GM18517 (cell line): Measurements from ENCODE around the gene PAPOLG.
A peak's percentile ranks its signal among the peaks of the same experiment; 100 is the strongest.
"Not testable (repeated sequence)": the region's sequence is repeated elsewhere in the genome, so short reads cannot be mapped to it uniquely, and the experiment has no call there.

Experiments used
- ATAC-seq: cut with Tn5 transposase; IDR thresholded peaks from one replicate; pipeline ENCODE4 v1.9.1; 2021; ENCODE audit warnings: mild to moderate bottlenecking, moderate library complexity; ENCODE audit not compliant: unreplicated experiment

Gene PAPOLG

DNA sequence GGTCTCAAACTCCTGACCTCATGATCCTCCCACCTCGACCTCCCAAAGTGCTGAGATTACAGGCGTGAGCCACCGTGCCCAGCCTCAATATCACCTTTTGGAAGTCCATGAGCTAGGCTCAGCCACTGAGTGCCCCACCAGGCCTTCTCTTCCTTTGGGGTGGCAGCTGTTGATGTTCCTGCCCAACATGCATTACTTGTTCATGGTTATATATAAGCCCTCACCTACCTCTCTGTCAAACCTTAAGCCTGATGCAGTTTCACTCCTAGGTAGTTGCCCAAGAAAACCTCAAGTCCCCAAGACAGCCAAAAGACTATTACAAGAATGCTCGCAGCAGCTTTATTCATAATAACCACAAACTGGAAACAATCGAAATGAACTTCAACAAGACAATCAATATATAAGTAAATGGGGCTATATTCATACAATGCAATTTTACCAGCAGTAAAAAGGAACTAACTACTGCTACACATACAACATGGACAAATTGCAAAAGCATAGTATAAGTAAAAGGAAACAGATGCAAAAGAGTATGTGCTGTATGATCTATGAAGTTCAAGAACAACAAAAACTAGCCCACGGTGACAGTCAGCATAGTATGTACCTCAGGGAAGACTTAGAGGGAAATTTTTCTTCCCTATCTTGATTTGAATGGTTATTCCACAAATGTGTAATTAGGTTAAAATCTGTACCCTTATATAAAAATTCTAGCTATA, 65.7 kb downstream of the PAPOLG start:
- ATAC-seq = no peak

DNA sequence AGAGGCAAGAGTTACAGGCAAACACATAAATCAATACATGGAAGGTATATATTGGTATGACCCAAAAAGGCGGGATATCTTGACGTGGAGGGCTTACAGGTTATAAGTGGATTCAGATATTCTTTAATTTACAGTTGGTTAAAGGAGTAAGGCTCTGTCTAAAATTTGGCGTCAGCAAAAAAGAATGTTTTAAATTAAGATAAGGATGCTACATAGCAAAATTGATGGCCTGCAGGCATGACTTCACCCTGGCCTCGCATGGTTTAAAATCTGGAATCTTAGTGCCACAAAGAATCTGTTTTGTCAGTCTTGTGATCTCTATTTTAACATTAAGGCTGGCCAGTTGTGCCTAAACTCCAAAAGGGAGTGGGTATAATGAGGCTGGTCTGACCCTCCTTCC, 66.9 kb downstream of the PAPOLG start:
- ATAC-seq = no peak

DNA sequence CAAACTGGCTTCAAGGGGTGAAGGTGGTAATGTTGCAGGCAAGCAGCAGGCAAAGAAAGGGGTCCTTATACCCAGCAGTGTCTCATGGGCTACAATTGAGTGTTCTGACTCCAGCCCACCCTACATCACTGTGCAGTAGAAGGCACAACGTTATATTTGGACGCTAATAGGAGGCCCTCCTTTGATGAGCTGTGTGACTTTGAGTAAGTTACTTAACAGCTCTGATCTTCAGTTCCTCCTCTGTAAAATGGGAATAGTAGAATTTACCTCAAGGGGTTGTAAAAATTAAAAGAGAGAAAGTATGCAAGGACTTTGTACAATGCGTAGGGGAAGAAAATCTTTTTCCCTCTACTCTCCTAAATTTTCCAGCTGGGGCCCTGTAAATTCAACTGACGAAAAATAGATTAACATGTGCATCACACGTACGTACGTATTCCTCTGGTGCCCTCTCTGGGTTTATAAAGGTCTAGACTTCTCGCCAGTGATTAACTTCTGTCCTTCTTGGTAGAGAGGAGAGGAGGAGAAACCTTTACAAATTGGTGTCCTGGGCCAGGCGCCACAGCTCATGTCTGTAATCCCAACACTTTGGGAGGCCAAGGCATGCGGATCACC, 67.7 kb downstream of the PAPOLG start:
- no peak for ATAC-seq

DNA sequence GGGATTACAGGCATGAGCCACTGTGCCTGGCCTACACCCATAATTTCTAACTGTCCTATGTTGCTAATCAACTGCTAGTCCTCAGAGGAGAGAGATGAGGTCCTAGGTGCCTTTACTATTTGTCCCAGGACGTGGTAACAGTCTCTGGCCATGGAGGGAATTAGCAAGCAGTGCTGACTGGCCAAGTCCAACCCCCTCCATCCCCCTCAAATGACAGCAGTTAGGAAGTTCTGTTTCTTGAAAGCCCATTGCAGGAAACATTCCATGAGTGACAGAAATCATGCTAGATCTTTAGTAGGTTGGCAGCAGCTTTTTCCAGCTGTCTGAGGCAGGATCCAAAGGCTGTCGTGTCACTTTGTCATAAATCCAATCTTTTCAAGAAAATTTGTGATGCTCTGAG, 69.6 kb downstream of the PAPOLG start:
- ATAC-seq = no peak

DNA sequence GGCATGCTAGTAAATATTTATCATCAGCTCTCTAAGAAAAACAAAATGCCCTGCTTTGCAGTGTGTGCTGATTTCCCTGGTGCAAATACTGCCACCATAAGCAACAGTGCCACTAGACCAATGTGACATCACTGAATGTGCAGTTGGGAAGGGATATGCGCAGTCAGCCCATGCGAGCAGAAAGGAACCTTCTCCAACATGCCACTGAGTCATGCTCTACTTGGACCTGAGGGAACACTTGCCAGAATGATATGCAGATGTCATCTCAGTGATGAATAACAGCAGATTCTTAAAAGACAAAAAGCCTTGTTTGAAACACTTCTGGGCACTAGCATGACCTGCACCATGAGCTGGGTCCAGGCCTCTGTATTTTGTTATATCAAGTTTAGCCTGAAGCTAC, 70.0 kb downstream of the PAPOLG start:
- no peak for ATAC-seq

DNA sequence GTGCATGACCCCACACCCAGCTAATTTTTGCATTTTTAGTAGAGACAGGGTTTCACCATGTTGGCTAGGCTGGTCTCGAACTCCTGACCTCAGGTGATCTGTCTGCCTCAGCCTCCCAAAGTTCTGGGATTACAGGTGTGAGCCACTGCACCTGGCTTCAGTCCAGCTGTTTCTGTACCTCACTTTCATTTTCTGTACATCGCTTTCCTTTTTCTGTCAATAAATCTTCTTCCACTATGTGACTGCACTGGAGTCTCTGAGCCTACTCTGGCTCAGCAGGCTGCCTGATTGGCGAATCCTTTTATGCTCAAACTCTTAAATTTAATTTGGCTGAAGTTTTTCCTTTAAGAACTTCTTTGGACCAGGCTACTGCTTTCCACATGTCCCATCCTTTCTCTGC, 70.8 kb downstream of the PAPOLG start:
- ATAC-seq = not testable (repeated sequence)

DNA sequence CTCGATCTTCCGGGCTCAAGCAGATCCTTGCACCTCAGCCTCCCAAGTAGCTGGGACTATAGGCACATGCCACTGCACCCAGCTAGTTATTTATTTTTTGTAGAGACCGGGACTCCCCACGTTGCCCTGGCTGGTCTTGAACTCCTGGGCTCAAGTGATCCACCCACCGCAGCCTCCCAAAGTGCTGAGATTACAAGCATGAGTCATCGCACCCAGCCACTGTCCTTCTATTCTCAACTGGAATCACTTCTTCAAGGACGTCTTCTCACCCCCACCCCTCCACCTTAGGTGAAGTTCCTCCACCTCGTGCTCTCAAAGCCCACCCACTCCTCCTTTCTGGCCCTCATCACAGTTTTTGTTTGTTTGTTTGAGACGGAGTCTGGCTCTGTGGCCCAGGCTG, 71.3 kb downstream of the PAPOLG start:
- ATAC-seq = no peak

DNA sequence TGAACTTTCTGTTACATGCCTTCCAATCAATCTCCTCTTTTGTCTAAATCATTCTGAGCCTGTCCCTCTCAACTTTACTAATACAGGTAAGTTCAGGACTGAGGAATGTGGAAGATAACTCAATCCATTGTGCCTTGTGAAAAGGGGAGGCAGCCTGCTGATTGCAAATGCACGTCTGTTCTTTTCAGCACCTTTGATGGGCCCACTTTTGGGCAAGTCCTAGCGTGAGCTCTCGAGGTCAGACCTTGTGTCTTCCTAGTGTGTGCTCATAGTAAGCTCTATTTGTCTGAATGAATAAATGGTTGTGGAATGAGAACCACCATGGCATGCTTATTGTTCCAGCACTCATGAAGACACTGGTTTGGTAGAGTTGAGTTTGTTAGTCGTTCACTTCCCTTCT, 74.9 kb downstream of the PAPOLG start:
- no peak for ATAC-seq

DNA sequence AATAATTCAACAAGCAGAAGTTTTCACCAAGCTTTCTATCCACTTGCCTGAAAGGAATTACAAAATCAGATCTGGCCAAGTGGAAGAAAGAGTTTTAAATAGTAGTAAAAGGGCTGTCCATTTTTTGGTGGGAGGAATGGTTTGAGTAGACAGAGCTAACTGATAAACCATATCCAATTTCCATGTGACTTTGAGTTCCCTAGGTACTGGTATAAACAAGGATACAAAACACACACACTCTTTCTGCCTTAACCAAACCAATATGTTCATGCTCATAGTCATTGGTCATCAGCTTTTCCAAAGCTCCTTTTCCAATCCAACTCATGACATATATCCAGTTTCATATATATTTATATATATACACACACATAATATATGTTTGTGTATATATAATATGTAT, 75.9 kb downstream of the PAPOLG start:
- ATAC-seq = no peak

DNA sequence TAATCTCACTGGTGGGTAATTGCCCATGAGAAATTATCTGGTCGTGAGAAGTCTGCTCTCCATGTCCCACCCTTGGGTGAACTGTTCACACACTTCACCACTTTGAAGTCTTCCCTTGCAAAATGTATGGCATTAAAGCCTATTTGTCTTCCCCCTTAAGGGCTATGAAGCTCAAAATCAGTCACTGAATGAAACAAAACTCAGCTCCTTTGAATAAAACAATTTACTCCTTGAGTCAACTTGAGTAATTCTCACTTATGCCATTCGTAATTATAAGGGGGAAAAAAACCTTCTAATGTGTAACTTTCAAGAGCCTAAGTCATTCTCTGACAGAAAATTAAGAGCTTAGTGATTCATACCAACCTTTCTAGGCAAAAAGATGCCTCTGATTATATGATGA, 76.6 kb downstream of the PAPOLG start:
- ATAC-seq = no peak

DNA sequence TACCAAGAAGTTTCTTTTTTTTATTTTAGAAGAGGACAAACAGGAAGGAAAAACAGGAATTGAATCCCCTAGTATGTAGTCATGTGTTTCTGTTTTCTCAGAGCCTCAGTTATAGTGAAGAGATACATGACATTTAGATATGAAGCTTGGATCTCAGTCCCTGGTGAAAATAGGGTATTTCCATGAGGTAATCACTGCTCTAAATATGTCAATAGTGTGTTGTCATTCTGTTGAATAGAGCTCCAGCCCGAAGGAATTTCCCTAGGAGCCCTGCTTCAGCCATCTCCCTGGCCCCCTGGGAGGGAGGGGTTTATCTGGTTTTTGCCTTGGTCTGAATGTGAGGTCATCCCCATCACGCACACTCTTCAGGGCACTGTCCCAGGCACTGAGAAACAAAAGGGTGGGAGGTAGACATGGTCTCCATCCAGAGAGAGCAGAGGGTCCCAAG, 78.2 kb downstream of the PAPOLG start:
- ATAC-seq = peak; percentile 56

DNA sequence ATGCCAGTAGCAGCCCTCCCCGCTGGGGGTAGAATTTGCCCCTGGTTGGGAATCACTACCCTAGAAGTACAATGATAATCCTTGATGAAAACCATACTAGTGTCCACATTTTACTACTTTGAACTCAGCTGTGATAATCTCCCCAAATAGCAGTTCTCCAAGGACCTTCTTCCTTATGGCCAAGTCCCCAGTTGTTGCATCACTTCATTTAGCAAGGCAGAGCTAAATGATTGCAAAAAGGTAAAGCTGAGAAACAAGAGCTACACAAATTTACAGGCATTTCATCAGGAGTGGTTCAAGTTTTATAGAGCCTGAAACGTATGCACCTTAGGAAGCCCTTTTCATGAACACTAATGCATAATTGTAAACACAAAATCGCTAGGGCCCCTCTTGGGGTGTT, 80.4 kb downstream of the PAPOLG start:
- no peak for ATAC-seq

DNA sequence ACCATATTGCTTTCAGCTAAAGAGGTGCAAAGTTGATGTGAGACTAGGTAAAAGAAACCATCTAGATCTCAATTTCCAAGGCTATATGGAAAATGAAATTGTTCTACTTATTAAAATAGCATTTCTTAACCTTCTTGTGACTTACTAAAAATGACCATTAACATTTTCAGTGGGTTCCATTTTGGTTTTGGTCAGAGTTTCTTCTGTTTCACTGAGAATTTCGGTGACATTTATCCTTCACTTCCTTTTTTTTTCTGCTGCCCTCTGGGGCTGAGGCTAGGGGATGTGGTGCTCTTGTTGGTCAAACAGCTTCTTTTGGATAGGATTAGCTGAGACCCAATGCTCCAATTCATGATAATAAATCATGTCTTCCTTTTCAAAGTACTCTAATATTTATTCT, 81.1 kb downstream of the PAPOLG start:
- peak; percentile 42 for ATAC-seq

DNA sequence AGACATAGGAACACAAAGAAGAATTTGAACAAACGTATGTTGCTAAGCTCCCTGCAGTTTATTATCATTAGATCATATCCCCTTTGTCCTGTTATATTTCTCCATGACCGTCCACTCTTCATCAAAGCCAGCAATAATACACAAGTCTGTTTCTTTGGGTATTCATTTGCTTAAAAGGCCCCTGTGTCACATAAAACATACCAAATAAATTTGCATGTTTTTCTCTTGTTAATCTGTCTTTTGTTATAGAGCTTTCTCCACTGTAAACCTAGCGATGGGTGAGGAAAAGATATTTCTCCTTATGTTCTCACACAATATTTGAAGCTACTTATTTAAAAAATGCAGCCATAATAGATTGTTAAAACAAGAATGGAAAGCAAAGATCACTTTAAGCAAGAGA, 82.4 kb downstream of the PAPOLG start:
- no peak for ATAC-seq

DNA sequence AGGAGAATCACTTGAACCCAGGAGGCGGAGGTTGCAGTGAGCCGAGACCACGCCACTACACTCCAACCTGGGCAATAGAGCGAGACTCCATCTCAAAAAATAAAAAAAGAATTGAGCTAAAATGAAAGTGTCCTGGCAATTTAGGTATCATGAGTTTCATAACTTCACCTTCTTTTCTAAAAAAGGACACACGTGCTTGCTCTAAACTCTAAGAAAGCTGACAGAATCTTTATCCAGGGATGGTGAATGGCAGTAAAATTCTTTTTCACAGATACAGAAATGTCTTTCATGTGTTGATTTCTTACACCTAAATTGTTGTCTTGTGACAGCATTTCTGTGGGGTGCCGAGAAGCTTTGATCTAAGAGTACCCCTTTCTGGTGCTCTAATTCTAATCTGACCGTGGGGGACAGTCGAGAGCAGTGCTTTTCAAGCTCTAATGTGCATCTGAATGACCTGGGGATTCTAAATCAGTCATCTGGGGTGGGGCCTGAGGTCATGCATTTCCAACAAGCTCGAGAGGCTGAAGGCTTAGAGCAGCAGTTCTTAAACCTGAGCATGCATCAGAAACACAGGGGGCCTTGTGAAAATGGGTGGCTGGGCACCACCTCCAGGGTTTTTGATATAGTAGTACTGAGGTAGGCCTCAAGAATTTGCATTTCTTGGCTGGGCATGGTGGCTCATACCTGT, 83.2 kb downstream of the PAPOLG start:
- ATAC-seq = peak; percentile 43

DNA sequence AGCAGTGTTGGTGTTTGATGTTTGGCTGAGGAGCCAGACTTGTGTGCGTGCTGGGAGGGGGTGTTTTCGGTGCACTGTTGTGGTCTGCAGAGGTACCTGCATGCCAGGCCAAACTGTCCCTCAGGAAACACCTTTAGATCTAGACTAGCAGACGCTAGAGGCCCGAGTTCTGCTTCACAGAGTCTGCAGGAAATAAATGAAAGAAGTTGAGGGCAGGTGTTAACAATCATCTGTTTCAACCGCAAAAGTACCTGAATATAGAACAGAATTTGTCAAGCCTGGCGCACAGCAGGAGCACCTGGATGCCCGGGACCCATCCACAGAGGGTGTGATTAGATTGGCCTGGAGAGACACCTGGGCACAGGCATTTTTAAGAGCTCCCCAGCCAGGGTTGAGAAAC, 84.8 kb downstream of the PAPOLG start:
- ATAC-seq = peak; percentile 50

DNA sequence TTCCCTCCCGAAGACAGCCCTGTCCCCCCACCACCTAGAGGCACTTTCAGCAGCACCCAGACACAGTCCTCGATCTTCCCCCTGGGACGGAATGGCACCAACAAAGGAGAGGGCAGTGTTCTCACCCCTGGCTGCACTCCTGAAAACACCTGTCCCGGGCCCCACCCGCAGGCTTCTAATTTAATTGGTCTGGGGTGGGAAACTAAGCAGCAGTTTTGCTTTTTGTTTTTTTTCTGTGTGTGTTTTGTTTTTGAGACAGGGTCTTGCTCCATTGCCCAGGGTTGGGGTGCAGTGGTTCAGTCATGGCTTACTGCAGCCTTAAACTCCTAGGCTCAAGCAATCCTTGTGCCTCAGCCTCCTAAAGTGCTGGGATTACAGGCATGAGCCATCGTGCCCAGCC, 86.9 kb downstream of the PAPOLG start:
- no peak for ATAC-seq

DNA sequence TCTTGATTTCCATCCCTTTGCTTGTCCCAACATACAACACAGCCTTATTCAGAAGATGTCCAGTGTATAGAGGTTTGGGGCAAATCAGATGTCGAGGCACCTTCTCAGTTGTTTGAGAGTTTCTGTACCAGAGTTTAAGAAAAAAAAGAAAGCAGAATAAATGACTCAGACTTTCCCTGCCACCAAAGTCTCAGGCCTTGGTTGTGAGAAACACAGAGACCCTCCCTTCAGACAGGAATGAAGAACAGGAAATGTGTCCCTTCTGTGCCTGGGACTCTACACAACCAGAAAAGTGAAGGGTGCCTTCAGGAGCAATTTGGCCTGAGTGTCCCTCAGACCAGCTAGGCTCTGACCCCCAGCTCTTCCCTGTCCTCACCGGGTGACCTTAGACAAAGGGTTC, 88.0 kb downstream of the PAPOLG start:
- no peak for ATAC-seq

DNA sequence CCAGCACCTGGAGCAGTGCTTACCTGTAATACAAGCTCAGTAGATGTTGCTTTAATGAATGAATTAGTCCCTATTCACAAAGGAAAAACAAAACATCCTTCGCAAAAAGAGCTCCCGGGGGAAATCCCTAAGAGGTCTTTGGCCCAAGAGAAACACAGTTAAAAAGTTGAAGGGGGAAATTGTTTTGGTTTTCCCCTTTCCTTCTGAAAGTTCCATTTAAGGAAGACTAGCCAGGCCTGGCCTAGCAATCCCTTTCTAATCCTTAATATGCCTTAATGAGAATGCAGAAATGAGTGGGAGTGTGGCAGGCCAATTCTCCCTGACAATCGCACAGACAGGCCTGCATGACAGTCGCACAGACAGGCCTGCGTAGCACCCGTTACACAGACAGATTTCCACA, 91.8 kb downstream of the PAPOLG start:
- ATAC-seq = no peak
